ENCODE measurements around the gene ZGPAT. TPM values are rescaled to one million over a fixed set of nuclear protein-coding genes. Genes with fewer than 3 reads are reported as not detected.

ZGPAT gene
- total and polyA plus RNA-seq, 12 donors = 11.8 to 44.7 (median 16.1) TPM

- peak in 6 of 8 donors; percentile 0 to 15 (median 2) for ATAC-seq
- peak; percentile 5 to 26 for DNase-seq
- no peak for TF ChIP-seq CTCF (IDR thresholded peaks at IDR 0.05)
- Histone ChIP-seq H3K36me3 (peaks cover 0 to 64% (median 5%) of the 10 kb centered on the region in 9 donors), H3K27ac (peak within 1 kb of the TSS in 9 of 10 donors; percentile 68 to 93 (median 77)), H3K27me3 (no peaks in the 10 kb centered on the region), H3K9me3 (no peaks in the 10 kb centered on the region), H3K4me3 (peak within 1 kb of the TSS in 7 of 10 donors; percentile 2 to 42 (median 21)), H3K4me1 (peaks cover 22 to 64% (median 53%) of the 10 kb centered on the region in 9 donors)
- WGBS, 2 donors = 25 to 35% methylated on average over 52 of the region's 52 CpGs
- intact Hi-C loops (cut with DNase I) = no loop called here
Measured at GRCh38 chr20:63696628-63697356, 11.0 kb upstream of the ZGPAT start, which contains the start of gene TNFRSF6B. TNFRSF6B (plus strand) TSS chr20:63696652; CDS start chr20:63696768, 116 bp downstream.

GRCh38 chr20:63697357-63697867 is 10.4 kb upstream of the ZGPAT start:
- H3K4me3 ChIP-seq = peak overlapping the region in 1 of 10 donors; percentile 42
- no peaks in the 10 kb centered on the region for H3K27me3 ChIP-seq
- TF ChIP-seq CTCF (IDR thresholded peaks at IDR 0.05) = no peak
- H3K4me1 ChIP-seq = peaks cover 22 to 64% (median 53%) of the 10 kb centered on the region in 9 donors
- peak overlapping the region in 5 of 10 donors; percentile 23 to 93 (median 80) for H3K27ac ChIP-seq
- DNase-seq (peak; percentile 6 to 21), ATAC-seq (peak in 1 of 8 donors; percentile 2)
- H3K9me3 ChIP-seq = no peaks in the 10 kb centered on the region
- WGBS, 2 donors = 57 to 62% methylated on average over 7 of the region's 7 CpGs
- H3K36me3 ChIP-seq = peaks cover 0 to 69% (median 5%) of the 10 kb centered on the region in 9 donors
- intact Hi-C loops (cut with DNase I) = no loop called here

GRCh38 chr20:63697868-63698545 is 9.8 kb upstream of the ZGPAT start:
- Histone ChIP-seq H3K4me3 (no peak overlapping the region), H3K9me3 (no peaks in the 10 kb centered on the region), H3K4me1 (peaks cover 22 to 64% (median 53%) of the 10 kb centered on the region in 9 donors), H3K27ac (peak overlapping the region in 7 of 10 donors; percentile 38 to 93 (median 65)), H3K27me3 (no peaks in the 10 kb centered on the region), H3K36me3 (peaks cover 0 to 73% (median 5%) of the 10 kb centered on the region in 9 donors)
- DNase-seq (no peak), ATAC-seq (no peak)
- TF ChIP-seq CTCF (IDR thresholded peaks at IDR 0.05) = no peak
- 80 to 87% methylated on average over 40 of the region's 40 CpGs for WGBS, 2 donors
- intact Hi-C loops (cut with DNase I) = no loop called here
